LHCN-M2 (cell line): ENCODE measurements around the gene EPN3. TPM values are rescaled to one million over a fixed set of nuclear protein-coding genes. Genes with fewer than 3 reads are reported as not detected.

Experiments
- DNase-seq: peaks from one replicate; pipeline ENCODE4 v3.0.0-alpha.2; 2012; ENCODE audit warnings: low read depth
- total RNA-seq: library from RNA; depleted of rRNA; stranded (reverse); fragments of >200 nt; gene quantifications from 2 replicates; pipeline ENCODE4 v1.2.3, GENCODE V29; 2014; rRNA removed

EPN3 gene
- total RNA-seq, 1 experiment from 2014 or later = 0.11 TPM

GRCh38 chr17:50586421-50587247, 54.1 kb downstream of the EPN3 start:
- no peak for DNase-seq

GRCh38 chr17:50587571-50587970, 55.0 kb downstream of the EPN3 start:
- no peak for DNase-seq

GRCh38 chr17:50588391-50589049, 56.0 kb downstream of the EPN3 start:
- DNase-seq = no peak

- DNase-seq = peak; percentile 5
Observed at GRCh38 chr17:50589095-50589705, 56.7 kb downstream of the EPN3 start.

- DNase-seq = no peak
Observed at GRCh38 chr17:50590946-50591737, 58.6 kb downstream of the EPN3 start.

- DNase-seq = no peak
Observed at GRCh38 chr17:50593321-50593720, 60.8 kb downstream of the EPN3 start.

Other genes with a start within 250 kb of the EPN3 start
- 41.4 and 48.9 TPM in 2 replicates for gene XYLT2, start 186.6 kb upstream of the EPN3 start, total RNA-seq
- gene MRPL27, start 159.6 kb upstream of the EPN3 start, total RNA-seq = 79.4 and 81.1 TPM in 2 replicates
- 13.9 and 18.1 TPM in 2 replicates for gene EME1, start 159.5 kb upstream of the EPN3 start, total RNA-seq
- 165 and 189 TPM in 2 replicates for gene LRRC59, start 135.2 kb upstream of the EPN3 start, total RNA-seq
- 16.6 and 17.0 TPM in 2 replicates for gene ACSF2, start 106.5 kb upstream of the EPN3 start, total RNA-seq
- not detected in 2 replicates for gene CHAD, start 63.9 kb upstream of the EPN3 start, total RNA-seq
- gene RSAD1, start 53.9 kb upstream of the EPN3 start, total RNA-seq = 17.8 and 23.2 TPM in 2 replicates
- 0.34 and 0.83 TPM in 2 replicates for gene MYCBPAP, start 24.3 kb upstream of the EPN3 start, total RNA-seq
- gene SPATA20, start 14.4 kb downstream of the EPN3 start, total RNA-seq = 82.7 and 84.9 TPM in 2 replicates
- under 0.01 and 0.06 TPM in 2 replicates for gene CACNA1G, start 28.0 kb downstream of the EPN3 start, total RNA-seq
- gene ABCC3, start 102.1 kb downstream of the EPN3 start, total RNA-seq = 4.9 and 7.6 TPM in 2 replicates
- gene ANKRD40, start 175.2 kb downstream of the EPN3 start, total RNA-seq = 31.3 and 34.2 TPM in 2 replicates
- gene LUC7L3, start 186.9 kb downstream of the EPN3 start, total RNA-seq = 44.8 and 47.9 TPM in 2 replicates
- not detected in 2 replicates for gene ANKRD40CL, start 234.8 kb downstream of the EPN3 start, total RNA-seq